COLO829 (cell line): ENCODE results near the gene TBXAS1.

Experiments
- DNase-seq: peaks from one replicate; pipeline ENCODE4 v3.0.0; 2012; ENCODE audit warnings: low spot score

TBXAS1 gene

DNA sequence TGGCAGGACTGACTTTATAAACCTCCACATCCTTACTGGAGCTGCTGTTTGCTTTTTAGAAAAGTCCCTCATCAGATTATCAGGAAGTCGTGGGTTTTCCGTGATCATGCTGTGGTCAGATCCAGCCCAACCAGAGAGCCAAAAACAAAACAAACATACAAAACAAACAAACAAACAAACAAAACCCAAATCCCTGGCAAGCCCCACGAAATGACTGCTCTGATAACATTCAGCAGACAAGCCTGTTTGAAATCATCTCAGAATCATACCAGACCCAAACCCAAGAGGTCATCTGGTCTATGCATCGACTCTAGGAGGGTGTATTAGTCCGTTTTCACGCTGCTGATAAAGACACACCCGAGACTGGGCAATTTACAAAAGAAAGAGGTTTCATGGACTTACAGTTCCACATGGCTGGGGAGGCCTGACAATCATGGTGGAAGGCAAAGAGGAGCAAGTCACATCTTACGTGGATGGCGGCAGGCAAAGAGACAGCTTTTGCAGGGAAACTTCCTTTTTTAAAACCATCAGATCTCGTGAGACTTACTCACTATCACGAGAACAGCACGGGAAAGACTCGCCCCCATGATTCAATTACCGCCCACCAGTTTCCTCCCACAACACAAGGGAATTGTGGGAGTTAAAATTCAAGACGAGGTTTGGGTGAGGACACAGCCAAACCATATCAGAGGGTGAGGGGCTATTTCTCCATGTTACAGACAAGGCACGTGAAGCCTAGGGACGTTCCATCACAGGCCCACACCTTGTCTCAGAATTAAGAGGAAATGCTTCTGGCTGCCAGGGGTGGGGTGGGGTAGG is 148.0 kb downstream of the TBXAS1 start:
- no peak for DNase-seq

DNA sequence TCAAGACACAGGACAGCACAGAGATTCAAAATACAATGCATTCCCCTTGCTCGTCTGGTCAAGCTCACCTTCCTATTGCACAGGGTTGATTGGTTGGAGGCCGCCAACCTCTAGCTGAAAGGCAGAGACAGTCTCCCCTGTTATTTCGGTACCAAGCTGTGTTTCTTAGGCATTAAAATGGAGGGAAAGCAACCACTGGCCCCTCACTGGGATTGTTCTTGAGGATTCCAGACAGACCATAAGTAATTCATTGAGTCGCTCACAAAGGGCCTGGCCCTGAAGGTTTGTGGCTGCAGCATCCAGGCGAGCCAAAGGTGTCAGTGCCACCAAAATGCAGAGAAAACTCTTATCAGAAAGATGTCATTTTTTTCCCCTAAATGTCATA is 152.4 kb downstream of the TBXAS1 start:
- no peak for DNase-seq

DNA sequence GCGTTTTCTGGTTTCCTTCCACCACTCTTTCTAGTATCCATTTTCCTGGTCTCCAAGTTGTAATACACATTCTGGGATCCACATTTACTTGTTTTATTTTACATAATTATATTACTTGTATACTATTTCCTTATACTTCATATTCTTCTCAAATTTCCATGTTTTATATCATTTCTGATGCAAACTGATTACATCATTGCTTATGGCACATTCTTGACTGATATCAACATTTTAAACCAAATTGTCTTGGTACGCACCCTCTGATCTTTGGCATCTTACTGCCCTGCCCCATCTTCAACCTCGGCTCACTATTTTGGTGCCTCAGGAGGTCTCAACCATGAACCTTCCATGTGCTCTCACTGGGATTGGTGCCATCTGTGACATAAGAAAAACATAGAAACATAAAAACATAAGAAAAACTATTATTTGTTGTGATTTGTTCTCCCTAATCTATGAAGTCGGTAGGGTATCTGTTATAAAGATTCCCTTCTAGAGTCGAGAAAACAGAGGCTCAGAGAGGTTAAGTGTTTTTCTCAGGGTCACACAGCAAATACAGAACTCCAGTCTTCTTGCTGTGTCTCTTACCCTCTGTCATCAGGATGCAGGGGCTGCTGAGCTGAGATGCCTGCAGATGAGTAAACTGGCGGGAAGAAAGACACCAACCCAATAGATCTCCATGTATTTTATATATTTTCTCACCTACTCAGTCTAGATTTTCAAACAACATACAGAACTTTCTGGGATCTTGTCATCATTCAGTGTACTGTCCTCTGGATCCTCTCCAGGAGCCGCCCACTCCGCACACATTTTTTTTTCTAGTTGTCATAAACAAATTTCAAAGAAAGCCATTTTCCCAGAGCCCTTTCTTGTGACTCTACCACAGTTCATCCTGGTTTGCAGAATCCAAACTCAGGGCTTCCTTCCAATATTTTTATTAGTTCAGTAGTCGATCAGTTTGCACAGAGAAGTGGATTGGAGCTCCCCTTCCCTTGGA is 154.2 kb downstream of the TBXAS1 start:
- DNase-seq, result no peak

DNA sequence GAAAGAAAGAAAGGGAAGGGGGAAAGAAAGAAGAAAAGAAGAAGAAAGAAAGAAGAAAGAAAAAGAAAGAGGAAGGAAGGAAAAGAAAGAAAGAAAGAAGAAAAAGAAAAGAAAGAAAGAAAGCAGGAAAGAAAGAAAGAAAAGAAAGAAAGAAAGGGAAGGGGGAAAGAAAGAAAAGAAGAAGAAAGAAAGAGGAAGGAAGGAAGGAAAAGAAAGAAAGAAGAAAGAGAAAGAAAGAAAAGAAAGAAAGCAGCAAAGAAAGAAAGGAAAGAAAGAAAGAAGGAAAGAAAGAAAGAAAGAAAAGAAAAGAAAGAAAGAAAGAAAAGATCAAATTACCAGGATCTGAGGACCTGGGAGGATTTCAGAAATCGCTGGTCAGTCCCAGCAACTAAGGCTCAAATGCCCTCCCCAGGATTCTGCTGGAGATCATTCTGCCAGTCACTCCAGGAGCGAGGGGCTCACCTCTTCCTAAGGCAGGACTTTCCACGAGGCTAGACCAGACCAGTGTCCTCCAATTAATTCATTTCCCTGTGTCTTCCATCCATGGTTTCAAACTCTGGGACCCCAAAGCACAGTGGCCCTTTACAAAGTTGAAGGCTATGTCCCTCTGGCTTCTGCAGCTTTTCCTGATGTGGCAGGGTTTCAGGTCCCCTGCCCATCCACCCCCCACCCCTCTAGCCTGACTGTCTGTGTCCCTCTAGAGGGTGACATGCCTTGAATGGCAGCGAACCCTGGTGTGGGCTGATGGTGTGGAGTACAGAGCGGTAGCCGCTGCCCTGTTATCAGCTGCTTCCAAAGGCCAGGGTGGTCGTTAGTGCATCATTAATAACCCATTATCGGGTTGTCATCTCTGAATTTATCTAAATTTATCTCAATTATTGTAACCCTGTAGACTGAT is 155.8 kb downstream of the TBXAS1 start:
- no peak for DNase-seq

DNA sequence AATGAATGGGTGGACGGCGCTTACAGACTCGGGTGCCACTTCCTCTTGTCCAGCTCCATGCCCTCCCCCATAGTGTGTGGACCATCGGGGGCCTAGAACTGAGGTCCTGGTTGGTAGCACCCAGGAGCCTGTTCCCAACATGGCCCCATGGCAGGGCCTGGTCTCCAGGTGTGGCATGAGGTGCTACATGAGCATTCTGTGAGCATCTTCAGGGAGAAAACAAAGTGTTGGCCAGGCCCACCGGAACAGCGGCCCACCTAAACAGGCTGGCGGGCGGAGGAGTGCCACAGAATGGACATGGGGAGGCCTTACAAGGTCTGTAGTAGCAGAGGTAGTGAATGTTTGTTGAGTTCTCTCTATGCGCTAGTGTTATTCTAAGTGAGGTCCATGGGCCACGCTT is 156.7 kb downstream of the TBXAS1 start:
- DNase-seq, result no peak

DNA sequence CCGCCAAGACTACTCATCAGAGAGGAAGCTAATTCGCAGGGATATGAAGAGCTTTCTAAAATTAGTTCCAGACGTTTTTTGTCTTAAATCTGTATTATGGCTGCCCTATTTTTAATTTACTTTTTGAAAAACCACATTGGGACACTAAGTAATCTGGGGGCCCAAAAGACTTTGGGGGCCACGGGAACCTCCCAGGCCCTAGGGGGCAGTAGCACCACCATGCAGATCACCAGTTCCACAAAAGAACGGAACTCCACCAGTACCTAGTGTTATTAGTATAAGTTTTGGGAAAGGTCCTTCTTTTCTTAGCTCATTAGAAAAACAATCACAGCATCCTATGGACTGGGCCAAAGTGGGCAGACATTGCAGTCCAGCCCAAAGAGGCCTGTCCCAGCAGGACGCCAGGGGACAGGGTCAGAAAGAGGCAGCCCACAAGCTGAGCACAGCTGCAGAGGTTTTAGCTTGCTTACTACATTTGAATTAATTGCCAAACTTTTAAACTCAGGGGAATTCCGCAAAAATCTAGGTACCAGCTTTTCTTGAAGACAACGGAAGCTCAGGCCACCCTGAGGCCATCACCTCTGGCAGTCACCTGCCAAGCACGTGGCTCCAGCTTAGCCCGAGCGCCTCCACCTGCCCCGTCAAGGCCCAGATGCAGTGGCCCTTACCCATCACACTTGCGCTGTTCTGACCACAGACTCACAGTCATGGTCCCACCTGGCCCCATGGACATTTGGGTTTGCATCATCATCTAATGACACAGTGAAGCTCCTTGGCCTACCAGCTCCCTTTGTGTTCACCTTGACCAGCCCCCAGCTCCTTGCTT is 158.8 kb downstream of the TBXAS1 start:
- DNase-seq, result no peak

DNA sequence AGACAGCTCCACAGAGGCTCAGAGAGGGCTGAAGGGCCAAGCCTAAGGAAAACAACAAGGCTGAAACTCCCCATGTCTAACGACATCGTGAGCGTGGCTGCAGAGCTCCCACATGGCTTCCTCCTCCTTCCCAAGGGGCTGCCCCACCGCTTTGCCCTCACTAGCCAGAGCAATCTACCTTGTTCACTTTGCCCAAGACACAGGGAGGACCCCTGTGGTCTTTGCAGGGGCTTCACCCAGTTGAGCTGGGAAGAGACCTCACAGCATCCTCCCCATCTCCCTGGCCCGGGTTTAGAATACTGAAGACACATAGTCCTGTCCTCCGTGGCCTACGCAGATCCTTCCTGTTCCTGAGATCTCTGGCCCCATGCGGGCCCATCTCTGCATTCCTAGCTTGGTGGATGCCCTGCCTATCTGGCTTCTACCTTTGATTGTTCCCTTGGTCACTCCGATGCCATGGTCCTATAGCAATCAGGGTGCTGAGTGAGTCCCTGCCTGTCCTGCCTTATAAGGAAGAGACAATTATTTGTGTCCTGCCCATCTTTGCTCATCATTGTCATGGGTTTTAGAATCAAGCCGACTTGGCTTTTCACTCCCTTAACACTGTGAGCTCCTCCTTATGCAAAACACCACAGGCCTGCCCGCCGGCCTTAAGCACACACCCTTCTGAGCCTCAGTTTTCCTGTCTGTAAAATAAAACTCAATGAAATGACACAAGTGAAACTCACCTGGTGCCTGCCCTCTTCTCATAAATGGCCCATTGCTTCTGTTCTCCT is 160.5 kb downstream of the TBXAS1 start:
- no peak for DNase-seq

DNA sequence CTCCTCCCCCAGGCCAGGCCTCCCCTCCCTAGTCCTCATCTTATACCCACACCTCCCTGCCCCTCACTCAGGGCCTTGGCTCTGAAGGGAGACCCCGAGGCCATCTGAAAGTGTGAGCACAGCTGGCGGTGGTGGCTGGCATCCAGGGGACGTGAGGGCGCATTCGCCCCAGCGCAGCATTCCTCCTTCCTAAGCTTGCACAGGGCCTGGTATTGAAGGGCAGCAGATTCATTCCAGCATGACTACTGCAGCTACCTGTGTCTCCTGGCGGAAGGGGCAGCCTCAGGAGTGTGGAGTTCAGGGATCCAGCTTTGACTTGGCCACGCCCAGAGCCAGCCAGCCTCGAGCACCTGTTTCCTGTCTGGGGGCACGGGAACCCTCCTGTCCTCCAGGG is 161.1 kb downstream of the TBXAS1 start:
- DNase-seq, result no peak

DNA sequence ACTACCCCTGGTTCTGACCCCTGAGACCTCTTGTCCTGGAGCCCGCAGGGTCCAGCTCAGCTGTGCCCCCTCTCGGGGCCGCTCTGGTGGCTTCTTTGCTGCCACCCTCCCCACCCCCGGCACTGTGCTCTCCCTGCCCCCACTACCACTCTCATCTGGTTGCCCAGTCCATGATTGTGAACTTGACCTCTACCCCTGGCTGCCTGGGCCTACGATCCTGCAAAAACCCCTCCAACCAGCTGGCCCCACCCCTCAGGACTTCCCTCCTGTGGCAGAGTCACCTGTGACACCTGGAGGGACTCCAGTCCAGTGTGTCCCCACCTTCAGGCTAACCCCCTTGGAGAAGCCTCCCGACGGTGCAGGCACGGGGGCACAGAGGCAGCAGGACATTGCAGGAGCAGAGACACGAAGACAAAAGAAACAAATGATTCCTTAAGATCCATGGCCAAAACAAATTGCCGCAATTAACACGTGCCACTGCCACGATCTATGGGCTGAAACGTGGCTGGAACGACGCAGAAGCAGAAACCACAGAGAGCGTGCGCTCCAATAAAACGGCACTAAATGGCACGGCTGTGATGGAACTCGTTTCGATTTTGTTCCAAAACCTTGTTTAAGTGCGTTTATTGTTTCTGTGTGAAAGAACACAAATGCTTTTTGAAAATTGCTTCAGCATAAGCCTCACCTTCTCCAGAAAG is 161.7 kb downstream of the TBXAS1 start:
- no peak for DNase-seq

DNA sequence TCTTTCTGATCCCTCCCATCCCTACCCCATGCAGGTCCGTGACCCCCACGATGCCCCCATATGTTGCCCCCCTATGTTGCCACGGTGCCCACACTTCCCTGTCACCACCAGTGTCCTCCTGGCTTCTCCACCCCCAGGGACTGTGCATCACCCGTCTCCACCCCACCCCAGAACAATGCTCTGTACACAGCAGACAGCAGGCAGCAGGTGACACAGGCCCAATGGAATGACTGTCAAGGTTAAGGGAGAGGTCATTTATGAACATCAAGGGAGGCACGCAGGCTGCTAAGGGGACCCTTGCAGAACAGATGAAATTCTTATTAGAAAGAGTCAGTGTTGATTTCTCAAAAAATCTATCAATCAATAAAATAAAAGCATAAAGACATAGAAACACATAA is 162.2 kb downstream of the TBXAS1 start:
- no peak for DNase-seq

DNA sequence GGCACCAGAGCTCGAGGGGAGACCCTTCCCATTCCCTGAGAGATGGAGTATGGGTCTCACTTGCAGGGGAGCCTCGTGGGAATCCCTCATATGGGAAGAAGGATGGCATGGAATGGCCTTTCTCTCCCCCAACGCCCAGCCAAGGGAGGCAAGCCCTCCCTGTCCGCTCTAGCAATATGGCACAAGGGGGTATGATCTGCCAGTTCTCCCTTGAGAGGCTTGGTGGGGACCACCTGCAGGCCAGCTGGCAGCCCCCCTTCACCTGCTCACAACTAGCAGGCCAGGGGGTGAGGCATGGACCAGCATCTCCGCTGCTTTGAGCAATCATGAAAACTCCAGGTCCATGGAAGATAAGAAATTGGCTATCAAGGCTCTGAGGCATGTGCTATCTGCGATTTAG is 162.8 kb downstream of the TBXAS1 start:
- DNase-seq, result no peak

DNA sequence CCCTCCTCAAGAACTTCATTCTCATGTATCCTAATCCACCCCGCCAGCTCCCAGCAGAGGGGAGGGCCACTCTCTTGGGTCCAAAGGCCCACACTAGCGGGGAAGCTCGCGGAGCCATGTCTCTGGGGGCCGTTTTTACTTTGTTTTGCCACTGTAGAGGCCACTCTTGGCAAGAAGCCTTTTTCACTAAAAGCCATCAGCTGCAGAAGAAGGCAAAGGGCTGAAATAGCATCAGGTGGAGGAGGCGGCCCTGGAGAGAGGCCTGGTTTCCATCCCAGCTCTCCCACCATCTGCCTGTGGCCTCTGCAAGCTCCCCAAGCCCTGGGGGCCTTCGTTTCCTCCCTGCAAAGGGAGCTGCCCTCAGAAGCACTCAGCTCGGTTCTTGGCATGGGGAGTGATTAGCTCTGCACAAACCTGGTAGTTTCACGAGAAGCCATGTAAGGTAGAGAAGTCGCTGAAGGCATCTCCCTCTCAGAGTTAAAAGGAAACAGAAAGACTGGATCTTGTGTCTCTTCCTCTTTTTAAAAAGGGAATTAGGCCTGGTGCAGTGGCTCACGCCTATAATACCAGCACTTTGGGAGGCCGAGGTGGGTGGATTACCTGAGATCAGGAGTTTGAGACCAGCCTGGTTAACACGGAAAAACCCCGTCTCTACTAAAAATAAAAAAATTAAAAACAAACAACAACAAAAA is 163.4 kb downstream of the TBXAS1 start:
- DNase-seq, result no peak

DNA sequence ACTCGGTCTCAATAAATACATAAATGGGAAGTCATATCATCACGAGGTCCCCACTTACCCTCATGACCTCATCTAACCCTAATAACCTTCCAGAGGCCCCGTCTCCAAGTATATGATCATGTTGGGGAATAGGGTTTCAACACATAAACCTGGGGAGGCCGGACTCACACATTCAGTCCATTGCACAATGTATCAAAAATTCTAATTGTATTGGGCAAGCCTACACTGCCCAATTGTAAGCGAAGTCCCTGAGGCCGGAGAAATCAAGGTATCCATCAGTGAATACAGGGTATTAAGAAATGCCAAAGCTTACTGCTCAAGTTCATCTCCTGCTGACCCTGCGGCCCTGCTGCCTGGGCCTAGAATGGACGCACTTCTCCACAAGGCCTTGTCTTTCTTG is 164.1 kb downstream of the TBXAS1 start:
- no peak for DNase-seq

DNA sequence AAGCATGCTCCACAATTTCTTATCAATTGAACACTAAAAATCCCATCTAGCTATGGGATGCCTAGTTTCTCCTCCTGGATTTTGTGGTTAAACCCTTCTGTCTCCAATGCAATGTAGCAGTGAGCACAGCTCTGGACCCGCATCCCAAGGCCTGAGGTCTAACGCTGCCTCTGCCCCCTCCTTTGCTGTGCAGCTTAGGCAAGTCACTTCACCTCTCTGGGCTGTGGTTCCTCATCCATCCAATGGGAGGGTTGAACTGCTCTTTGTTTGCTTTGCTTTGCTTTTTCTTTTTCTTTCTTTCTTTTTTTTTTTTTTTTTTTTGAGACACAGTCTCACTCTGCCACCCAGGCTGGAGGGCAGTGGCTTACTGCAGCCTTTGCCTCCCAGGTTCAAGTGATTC is 164.5 kb downstream of the TBXAS1 start:
- DNase-seq, result no peak

DNA sequence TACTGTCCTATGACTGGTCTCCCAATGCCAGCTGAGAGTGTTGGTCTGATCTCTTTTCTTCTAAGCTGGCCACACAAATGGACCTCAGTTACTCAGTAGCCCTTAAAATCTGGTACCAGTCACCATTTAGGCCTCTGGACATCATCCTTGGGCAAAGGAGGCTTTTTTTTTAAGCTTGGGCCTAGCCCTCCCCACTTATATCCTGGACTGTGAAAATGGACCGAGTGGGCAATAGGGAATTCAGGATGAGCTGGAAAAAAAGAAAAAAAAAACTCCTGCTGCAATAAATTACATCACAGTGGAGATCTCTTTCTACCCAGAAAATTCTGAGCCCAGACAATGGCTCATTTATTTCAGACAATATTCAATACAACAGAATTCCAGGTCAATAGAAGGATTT is 165.3 kb downstream of the TBXAS1 start:
- no peak for DNase-seq

DNA sequence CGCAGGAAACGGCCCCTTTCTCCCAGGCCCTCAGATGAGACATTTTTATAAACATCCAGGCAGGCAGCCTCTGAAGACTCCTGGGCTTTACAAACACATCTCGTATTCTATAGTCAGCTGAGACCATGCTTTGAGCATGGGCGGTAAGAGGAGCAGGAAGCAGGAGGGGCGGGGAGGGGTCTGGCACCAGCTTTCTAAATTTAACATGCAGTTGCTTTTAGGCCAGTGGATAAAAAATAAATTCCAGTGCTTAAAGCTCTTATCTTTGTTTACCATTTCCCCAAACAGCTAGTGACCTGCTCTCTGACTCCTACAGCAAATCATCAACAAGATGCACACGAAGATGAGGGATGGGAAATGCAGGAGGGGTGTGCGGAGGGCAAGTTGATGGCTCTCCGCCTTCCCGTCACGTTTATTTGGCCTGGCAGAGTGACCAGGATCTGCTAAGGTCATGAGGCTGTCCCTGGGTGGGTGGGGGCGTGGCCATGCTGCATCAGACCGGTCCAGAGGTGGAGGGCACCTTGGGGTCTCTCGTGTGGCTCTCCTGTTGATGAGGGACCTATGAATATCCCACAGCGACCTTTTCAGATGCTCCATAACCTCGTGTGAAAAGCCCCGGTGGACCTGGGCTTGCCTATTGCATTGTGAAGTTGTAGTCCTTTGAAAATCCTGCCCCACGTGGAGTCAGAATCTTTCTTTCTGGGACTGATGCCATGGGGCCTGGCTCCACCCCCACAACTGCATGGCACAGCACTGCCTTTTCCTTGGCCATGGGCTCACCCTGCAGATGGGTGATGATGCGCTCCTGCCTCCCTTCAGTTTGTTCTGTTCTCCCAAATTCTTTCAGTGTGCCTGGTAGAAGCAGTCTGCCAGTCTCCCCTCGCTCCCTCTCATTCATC is 166.2 kb downstream of the TBXAS1 start:
- no peak for DNase-seq

DNA sequence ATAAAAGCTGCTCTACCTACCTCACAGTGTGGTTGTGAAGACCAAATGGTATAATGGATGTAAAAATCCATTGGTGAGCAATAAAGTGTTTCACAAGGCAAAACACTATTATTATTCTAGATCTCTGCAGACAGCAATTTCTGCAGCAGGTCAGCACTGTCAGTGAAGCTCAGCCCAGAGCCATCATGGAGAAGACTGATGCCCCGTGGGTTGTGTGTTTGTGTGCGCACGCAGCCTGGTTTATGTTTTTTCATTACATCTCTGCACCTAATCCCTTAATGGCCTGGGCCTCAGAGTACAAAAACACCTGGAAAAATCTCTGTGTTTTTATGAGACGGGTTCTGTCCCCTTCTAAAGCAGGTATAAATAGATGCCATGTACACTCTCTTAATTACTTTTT is 169.5 kb downstream of the TBXAS1 start:
- DNase-seq, result no peak

DNA sequence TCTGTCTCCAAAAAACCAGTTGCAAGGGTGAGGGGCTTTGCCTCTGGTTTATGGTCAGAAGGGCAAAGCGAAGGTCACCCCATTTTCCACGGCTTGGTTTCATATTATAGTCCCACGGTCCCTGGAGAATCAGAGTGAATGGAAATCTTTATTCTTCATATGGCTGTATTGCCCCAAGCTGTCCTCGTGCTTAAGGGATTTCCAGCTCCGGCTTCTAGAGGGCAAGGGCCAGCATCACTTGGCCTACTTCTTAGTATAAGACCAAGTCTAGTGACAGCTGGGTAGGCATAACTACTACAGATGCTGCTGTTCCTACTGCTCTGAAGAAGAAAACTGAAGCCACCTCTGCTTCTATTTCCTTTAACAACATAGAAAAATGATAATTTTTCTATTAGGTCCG is 170.5 kb downstream of the TBXAS1 start:
- DNase-seq, result peak; percentile 46
